Measurements from ENCODE around the gene MAGEB3. TPM values are rescaled to one million over a fixed set of nuclear protein-coding genes. Genes with fewer than 3 reads are reported as not detected.
"Not testable (repeated sequence)": the region's sequence is repeated elsewhere in the genome, so short reads cannot be mapped to it uniquely, and the experiment has no call there.

The MAGEB3 gene, protein sequence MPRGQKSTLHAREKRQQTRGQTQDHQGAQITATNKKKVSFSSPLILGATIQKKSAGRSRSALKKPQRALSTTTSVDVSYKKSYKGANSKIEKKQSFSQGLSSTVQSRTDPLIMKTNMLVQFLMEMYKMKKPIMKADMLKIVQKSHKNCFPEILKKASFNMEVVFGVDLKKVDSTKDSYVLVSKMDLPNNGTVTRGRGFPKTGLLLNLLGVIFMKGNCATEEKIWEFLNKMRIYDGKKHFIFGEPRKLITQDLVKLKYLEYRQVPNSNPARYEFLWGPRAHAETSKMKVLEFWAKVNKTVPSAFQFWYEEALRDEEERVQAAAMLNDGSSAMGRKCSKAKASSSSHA
- total RNA-seq, result not detected

DNA sequence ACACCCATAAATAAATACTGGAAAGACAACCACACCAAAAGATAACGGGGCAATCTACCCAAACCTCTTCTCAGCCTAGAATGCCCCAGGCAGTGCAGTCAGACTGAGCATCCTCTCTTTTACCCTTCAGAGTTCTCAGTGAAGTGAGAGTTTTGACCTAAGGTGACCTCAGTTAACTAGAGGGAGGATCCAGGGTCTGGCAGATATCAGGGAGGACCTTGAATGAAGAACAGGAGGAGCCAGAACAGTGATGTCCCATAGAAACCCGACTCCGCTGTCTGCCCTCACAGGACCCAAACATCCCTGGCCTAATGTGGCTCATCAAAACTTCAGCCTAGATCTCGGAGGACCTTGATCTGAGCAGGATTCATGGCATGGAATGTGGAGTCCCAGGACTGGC, at the start of gene MAGEB3:
Gene MAGEB3 (plus strand): TSS at position 263 of the 400 bp plus-strand sequence. CDS start 5,268 bp downstream, outside the sequence.
- no peaks in the 10 kb centered on the region for H3K9me3 ChIP-seq (ENCODE audit: low read depth, low read length)
- no peaks in the 10 kb centered on the region for H3K4me1 ChIP-seq (ENCODE audit: insufficient read depth, low read length)
- no peak within 1 kb of the TSS for H3K4me3 ChIP-seq (ENCODE audit: low read length)
- no peaks in the 10 kb centered on the region for H3K27me3 ChIP-seq (ENCODE audit: insufficient read depth, low read length)

DNA sequence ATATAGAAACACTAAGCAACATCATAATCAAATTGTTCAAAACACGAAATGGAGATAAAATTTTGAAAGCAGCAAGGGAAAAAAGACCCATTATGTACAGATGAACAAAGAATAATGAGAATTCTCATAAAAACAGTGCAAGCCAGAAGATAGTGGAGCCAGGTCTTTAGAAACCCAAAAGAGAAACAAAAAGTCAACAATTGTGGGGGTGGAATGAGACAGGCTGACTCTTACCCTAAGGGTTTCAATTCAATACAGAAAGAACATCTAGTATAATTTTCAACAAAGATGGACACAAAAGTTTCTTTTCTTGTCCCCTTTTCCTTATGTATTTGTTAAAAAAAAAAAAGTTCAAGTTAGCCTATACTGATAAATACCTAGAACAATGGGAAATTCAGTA, 49.1 kb upstream of the MAGEB3 start:
- Histone ChIP-seq H3K4me3 (ENCODE audit: low read length) (no peak overlapping the region), H3K9me3 (ENCODE audit: low read depth, low read length) (no peaks in the 10 kb centered on the region), H3K27me3 (ENCODE audit: insufficient read depth, low read length) (no peaks in the 10 kb centered on the region), H3K4me1 (ENCODE audit: insufficient read depth, low read length) (no peaks in the 10 kb centered on the region)

DNA sequence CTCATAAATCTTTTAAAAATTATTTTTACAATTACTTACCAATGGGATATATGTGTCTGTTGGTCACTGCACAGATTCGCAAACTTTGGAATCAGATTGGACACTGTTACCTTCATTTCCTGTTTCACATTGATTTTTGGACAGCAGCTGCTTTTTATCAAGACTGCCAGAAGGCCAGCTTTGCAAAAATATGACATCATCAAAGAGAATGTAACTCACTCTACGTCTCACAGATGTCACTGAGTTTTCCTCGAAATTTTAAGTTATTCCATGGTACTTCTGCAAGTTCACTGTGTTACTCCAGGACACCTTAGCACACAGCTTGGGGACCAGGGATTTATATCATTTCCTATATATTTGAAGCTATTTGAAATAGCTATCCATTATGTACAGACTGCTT, 46.9 kb upstream of the MAGEB3 start:
- H3K4me1 ChIP-seq (ENCODE audit: insufficient read depth, low read length), result no peaks in the 10 kb centered on the region
- H3K9me3 ChIP-seq (ENCODE audit: low read depth, low read length), result no peaks in the 10 kb centered on the region
- no peaks in the 10 kb centered on the region for H3K27me3 ChIP-seq (ENCODE audit: insufficient read depth, low read length)
- no peak overlapping the region for H3K4me3 ChIP-seq (ENCODE audit: low read length)

- H3K27me3 ChIP-seq (ENCODE audit: insufficient read depth, low read length), result no peaks in the 10 kb centered on the region
- H3K4me1 ChIP-seq (ENCODE audit: insufficient read depth, low read length), result no peaks in the 10 kb centered on the region
- no peak overlapping the region for H3K4me3 ChIP-seq (ENCODE audit: low read length)
- no peaks in the 10 kb centered on the region for H3K9me3 ChIP-seq (ENCODE audit: low read depth, low read length)
Measured at GRCh38 chrX:30190426-30190825, 40.0 kb upstream of the MAGEB3 start.

- not testable (repeated sequence) for H3K4me1 ChIP-seq (ENCODE audit: insufficient read depth, low read length); H3K27me3 ChIP-seq (ENCODE audit: insufficient read depth, low read length); H3K4me3 ChIP-seq (ENCODE audit: low read length); H3K9me3 ChIP-seq (ENCODE audit: low read depth, low read length)
Measured at GRCh38 chrX:30193910-30194309, 36.5 kb upstream of the MAGEB3 start.

DNA sequence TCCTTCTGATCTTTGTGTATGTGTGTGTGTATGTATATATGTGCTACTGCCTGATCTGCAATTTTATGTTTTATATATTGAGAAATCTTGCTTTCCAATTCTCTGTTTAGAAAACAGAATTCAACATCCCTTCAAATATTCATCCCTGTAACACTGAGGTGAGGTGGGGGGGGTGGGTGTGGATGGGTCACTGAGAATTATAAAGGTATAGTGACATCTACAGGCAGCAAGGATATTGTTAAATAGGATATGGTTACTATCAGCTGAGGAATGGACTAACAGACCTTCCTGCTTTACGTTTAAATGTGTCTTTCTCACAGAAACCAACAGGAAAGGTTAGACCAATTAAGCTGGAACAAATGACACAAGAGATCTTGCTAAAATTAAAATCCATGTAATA, 34.1 kb upstream of the MAGEB3 start:
- Histone ChIP-seq H3K27me3 (ENCODE audit: insufficient read depth, low read length) (no peaks in the 10 kb centered on the region), H3K4me1 (ENCODE audit: insufficient read depth, low read length) (no peaks in the 10 kb centered on the region), H3K9me3 (ENCODE audit: low read depth, low read length) (no peaks in the 10 kb centered on the region), H3K4me3 (ENCODE audit: low read length) (no peak overlapping the region)

DNA sequence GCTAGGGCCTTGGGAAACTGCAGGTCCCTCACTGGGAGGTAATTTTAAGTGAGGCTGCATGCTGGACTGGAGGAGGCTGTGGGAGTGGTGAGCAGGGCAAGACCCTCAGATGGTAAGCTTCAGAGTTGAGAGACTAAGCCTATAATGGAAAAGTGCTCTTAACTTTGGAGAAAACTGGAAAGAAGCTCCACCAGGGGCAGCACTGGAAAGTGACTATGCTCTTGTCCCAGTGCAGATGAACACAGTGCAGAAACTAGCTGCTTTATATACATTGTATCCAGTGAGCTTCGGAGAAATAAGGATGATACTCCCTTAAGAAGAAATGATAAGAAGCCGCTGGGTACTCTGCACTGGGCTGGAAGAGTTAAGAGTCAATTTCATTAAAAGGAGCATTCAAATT, 18.3 kb upstream of the MAGEB3 start:
- no peaks in the 10 kb centered on the region for H3K27me3 ChIP-seq (ENCODE audit: insufficient read depth, low read length)

DNA sequence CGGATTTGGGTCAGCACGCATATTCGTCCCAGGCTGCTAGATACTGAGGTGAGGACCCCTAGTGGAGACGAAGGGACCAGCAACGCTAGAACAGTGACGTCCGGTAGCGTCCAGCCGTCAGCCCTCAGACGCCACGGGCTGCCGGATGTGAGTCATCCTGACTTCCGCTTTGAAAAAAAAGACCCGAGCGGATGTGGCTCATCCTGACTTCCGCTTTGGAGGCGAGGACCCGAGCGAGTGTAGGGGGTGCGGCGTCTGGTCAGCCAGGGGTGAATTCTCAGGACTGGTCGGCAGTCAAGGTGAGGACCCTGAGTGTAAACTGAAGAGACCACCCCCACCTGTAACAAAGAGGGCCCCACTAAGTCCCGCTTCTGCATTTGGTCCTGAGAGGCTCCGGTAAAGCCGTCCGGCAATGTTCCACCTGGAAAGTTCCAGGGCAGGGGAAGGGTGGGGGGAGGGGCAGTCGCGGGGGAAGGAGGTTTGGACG, 15.1 kb upstream of the MAGEB3 start, which contains the start of gene MAGEB2:
Gene MAGEB2 (plus strand): TSS at position 207 of the 487 bp plus-strand sequence. CDS start 3,018 bp downstream, outside the sequence.
- H3K4me3 ChIP-seq (ENCODE audit: low read length), result no peak within 1 kb of the TSS
- H3K27me3 ChIP-seq (ENCODE audit: insufficient read depth, low read length), result no peaks in the 10 kb centered on the region
- H3K4me1 ChIP-seq (ENCODE audit: insufficient read depth, low read length), result no peaks in the 10 kb centered on the region
- H3K9me3 ChIP-seq (ENCODE audit: low read depth, low read length), result no peaks in the 10 kb centered on the region

More for the DNA sequence above, 18.3 kb upstream of the MAGEB3 start:
- Histone ChIP-seq H3K4me3 (ENCODE audit: low read length) (no peak overlapping the region), H3K4me1 (ENCODE audit: insufficient read depth, low read length) (no peaks in the 10 kb centered on the region), H3K9me3 (ENCODE audit: low read depth, low read length) (no peaks in the 10 kb centered on the region)

- Histone ChIP-seq H3K4me3 (ENCODE audit: low read length) (no peak overlapping the region), H3K4me1 (ENCODE audit: insufficient read depth, low read length) (no peaks in the 10 kb centered on the region), H3K27me3 (ENCODE audit: insufficient read depth, low read length) (no peaks in the 10 kb centered on the region), H3K9me3 (ENCODE audit: low read depth, low read length) (no peaks in the 10 kb centered on the region)
Measured at GRCh38 chrX:30217465-30217864, 13.0 kb upstream of the MAGEB3 start.

DNA sequence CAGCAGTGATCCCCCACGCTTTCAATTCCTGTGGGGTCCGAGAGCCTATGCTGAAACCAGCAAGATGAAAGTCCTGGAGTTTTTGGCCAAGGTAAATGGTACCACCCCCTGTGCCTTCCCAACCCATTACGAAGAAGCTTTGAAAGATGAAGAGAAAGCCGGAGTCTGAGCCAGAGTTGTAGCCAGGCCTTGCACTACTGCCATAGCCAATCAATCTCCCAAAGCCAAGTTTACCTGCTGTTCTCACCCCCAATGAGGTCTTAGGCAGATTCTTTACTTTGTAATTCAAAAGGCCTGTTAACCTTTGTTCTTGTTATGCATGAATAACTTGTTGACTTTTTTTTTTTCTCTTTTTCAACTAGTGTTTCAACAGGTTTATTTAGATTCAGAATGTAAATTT, 11.1 kb upstream of the MAGEB3 start:
- Histone ChIP-seq H3K4me1 (ENCODE audit: insufficient read depth, low read length) (no peaks in the 10 kb centered on the region), H3K27me3 (ENCODE audit: insufficient read depth, low read length) (no peaks in the 10 kb centered on the region), H3K9me3 (ENCODE audit: low read depth, low read length) (no peaks in the 10 kb centered on the region), H3K4me3 (ENCODE audit: low read length) (no peak overlapping the region)

DNA sequence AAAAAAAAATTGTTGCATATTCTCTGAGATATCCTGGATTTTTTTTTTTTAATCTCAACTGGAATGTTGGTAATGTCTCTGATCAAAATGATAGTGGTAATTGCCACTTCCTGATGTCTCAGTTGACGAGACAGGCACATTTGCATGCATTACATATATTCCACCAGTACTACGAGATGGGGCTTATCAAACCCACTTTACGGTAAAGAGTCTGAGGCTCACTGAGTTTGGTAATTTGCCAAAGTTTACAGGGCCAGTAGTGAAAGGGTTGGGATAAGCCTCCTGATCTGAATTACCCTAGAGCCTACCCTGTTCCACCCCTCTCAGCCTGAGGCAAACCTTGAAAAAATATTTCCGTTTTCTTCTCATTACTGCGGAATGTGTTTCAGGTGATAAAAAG, 9.8 kb upstream of the MAGEB3 start:
- Histone ChIP-seq H3K27me3 (ENCODE audit: insufficient read depth, low read length) (no peaks in the 10 kb centered on the region), H3K9me3 (ENCODE audit: low read depth, low read length) (no peaks in the 10 kb centered on the region), H3K4me3 (ENCODE audit: low read length) (no peak overlapping the region), H3K4me1 (ENCODE audit: insufficient read depth, low read length) (no peaks in the 10 kb centered on the region)

GRCh38 chrX:30224536-30224935, 5.9 kb upstream of the MAGEB3 start:
- H3K4me3 ChIP-seq (ENCODE audit: low read length), result no peak overlapping the region
- H3K27me3 ChIP-seq (ENCODE audit: insufficient read depth, low read length), result no peaks in the 10 kb centered on the region
- H3K4me1 ChIP-seq (ENCODE audit: insufficient read depth, low read length), result no peaks in the 10 kb centered on the region
- H3K9me3 ChIP-seq (ENCODE audit: low read depth, low read length), result no peaks in the 10 kb centered on the region

- Histone ChIP-seq H3K4me3 (ENCODE audit: low read length) (no peak overlapping the region), H3K27me3 (ENCODE audit: insufficient read depth, low read length) (no peaks in the 10 kb centered on the region), H3K4me1 (ENCODE audit: insufficient read depth, low read length) (no peaks in the 10 kb centered on the region), H3K9me3 (ENCODE audit: low read depth, low read length) (no peaks in the 10 kb centered on the region)
Measured at GRCh38 chrX:30228526-30228925, 1.9 kb upstream of the MAGEB3 start.

GRCh38 chrX:30241724-30242415, 11.4 kb downstream of the MAGEB3 start, which contains the start of gene MAGEB4:
Gene MAGEB4 (plus strand): TSS chrX:30242000. CDS start chrX:30242136, 136 bp downstream.
- Histone ChIP-seq H3K9me3 (ENCODE audit: low read depth, low read length) (no peaks in the 10 kb centered on the region), H3K4me1 (ENCODE audit: insufficient read depth, low read length) (no peaks in the 10 kb centered on the region), H3K27me3 (ENCODE audit: insufficient read depth, low read length) (no peaks in the 10 kb centered on the region), H3K4me3 (ENCODE audit: low read length) (no peak within 1 kb of the TSS)

DNA sequence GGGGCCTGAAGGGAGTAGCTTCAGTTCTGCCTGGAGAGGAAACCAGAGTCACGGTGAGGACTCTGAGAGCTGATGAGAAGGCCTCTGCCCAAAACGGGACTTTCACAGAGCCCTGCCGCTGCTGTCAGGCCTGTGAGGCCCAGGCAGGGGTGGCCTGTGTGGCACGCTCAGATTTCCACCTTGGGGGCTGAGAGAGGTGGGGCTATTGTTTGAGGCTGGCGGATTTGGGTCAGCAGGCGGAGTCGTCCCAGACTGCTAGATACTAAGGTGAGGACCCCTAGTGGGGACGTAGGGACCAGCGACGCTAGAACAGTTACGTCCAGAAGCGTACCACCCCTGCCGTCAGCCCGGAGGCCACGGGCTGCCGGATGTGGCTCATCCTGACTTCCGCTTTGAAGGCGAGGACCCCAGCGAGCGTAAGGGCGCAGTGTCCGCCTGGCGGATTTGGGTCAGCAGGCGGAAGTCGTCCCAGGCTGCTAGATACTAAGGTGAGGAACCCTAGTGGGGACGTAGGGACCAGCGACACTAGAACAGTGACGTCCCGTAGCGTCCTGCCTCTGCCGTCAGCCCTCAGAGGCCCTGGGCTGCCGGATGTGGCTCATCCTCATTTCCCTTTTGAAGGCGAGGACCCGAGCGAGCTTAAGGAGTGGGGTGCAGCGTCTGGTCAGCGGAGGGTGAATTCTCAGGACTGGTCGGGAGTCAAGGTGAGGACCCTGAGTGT, 16.5 kb downstream of the MAGEB3 start, which contains the start of gene MAGEB1:
Gene MAGEB1 (plus strand): TSS at position 378 of the 721 bp plus-strand sequence. CDS start 3,348 bp downstream, outside the sequence.
- H3K4me1 ChIP-seq (ENCODE audit: insufficient read depth, low read length), result no peaks in the 10 kb centered on the region
- no peaks in the 10 kb centered on the region for H3K9me3 ChIP-seq (ENCODE audit: low read depth, low read length)
- no peaks in the 10 kb centered on the region for H3K27me3 ChIP-seq (ENCODE audit: insufficient read depth, low read length)
- no peak within 1 kb of the TSS for H3K4me3 ChIP-seq (ENCODE audit: low read length)

Data from mononuclear cell (primary cell).